HG02938 (cell line): ENCODE data around the gene RHOA.
"Not testable (repeated sequence)": the region's sequence is repeated elsewhere in the genome, so short reads cannot be mapped to it uniquely, and the experiment has no call there.

Experiments used
- ATAC-seq: cut with Tn5 transposase; IDR thresholded peaks from one replicate; pipeline ENCODE4 v1.9.1; 2021; ENCODE audit warnings: mild to moderate bottlenecking, moderate library complexity; ENCODE audit not compliant: unreplicated experiment

RHOA gene

GRCh38 chr3:49333091-49333490 is 78.7 kb downstream of the RHOA start:
- ATAC-seq, result no peak

GRCh38 chr3:49329186-49329585 is 82.6 kb downstream of the RHOA start:
- ATAC-seq, result no peak

GRCh38 chr3:49328350-49328749 is 83.4 kb downstream of the RHOA start:
- ATAC-seq, result not testable (repeated sequence)

- no peak for ATAC-seq
Observed at GRCh38 chr3:49327485-49327884, 84.3 kb downstream of the RHOA start.

GRCh38 chr3:49324768-49325167 is 87.0 kb downstream of the RHOA start:
- ATAC-seq, result no peak

GRCh38 chr3:49316696-49317457 is 94.9 kb downstream of the RHOA start:
- no peak for ATAC-seq

- ATAC-seq, result no peak
Observed at GRCh38 chr3:49313896-49314688, 97.7 kb downstream of the RHOA start.

GRCh38 chr3:49311283-49311682 is 100.5 kb downstream of the RHOA start:
- ATAC-seq, result no peak

GRCh38 chr3:49310677-49311076 is 101.1 kb downstream of the RHOA start:
- no peak for ATAC-seq
